HL-60/S4 treated with retinoic acid at 250 ng/mL for 4 days and 3 days (cell line): ENCODE measurements around the gene PKNOX1.
"Not testable (repeated sequence)": the region's sequence is repeated elsewhere in the genome, so short reads cannot be mapped to it uniquely, and the experiment has no call there.

Source experiments
- in situ Hi-C: fragments of 300-500 bp; cut with MboI; formaldehyde crosslinking; loops from 2 replicates; pipeline ENCODE4 v1.7.0; 2022; ENCODE audit warnings: low sequenced_read_pairs

PKNOX1 gene

DNA sequence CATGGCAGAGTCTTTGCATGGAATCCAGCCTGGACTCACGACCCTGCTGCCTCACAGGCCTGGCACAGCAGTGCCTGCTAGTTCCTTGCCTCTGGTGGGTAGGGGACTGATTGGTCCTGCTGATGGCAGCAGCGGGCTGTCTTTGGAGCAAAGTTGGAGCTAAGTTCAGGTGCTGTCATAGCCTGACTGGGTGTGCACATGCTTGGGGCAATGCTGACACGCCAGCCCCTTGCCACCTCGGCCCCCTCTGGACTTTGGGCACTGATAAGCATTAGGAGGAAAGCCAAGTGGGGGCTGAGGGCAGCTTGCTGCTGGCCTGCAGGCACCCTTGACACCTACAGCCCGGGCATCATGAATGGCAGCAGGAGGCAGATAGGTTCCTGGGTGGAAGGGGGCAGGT lies 67.8 kb downstream of the PKNOX1 start:
- in situ Hi-C loops = not testable (repeated sequence)

DNA sequence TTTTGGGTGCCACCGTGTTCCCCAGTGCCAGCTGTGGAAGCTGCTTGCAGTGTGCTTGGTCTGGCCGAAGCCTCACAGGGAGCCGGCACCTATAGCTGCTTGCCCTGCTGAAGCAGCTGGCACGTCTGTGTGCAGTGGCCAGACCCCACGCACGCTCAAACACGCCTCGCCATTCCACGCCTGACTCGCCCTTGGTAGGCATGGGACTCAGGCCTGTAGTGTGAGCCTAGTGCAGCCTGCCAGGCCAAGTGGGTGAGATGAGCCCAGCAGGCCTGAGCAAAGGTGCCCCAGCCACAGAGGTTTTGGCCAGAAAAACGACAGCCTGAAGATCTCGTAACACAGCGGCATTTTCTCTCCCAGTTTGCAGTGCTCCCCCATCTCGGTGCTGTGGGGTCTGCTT lies 68.9 kb downstream of the PKNOX1 start:
- in situ Hi-C loops = not testable (repeated sequence)

GRCh38 chr21:43044547-43044946 lies 70.2 kb downstream of the PKNOX1 start:
- in situ Hi-C loops = not testable (repeated sequence)

DNA sequence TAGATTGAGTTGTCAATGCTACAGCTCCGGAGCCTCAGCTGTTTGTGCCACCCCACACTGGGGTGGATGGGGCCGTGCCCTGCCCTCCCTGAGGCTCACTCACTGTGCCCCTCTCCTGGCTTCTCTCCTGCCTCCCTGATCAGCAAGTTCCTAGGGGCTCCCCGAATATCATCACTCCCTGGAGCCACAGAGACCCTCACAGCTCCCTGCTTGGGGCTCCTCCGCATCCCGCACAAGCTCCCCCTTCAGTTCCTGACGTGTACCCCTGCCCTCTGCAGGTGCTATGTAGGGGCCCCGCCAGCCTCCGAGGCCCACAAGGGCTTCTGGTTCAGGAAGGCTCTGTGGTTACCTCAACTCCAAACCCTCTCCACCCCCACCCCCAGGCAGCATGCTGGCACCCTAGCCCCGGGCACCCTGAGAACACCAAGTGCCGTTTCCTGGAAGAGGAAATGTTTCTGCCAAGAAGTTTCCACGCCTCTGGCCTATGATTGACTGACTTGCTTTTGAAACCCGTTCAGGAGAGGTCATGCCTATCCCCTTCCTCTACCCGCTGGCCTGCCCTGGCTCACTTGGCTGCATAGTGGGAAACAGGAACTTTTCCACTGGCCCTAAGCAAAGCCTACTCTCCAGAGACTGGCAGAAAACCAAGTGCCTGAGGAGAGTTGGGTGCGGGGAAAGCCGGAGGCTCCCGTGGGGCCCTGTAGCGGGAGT lies 71.0 kb downstream of the PKNOX1 start:
- in situ Hi-C loops = not testable (repeated sequence)

DNA sequence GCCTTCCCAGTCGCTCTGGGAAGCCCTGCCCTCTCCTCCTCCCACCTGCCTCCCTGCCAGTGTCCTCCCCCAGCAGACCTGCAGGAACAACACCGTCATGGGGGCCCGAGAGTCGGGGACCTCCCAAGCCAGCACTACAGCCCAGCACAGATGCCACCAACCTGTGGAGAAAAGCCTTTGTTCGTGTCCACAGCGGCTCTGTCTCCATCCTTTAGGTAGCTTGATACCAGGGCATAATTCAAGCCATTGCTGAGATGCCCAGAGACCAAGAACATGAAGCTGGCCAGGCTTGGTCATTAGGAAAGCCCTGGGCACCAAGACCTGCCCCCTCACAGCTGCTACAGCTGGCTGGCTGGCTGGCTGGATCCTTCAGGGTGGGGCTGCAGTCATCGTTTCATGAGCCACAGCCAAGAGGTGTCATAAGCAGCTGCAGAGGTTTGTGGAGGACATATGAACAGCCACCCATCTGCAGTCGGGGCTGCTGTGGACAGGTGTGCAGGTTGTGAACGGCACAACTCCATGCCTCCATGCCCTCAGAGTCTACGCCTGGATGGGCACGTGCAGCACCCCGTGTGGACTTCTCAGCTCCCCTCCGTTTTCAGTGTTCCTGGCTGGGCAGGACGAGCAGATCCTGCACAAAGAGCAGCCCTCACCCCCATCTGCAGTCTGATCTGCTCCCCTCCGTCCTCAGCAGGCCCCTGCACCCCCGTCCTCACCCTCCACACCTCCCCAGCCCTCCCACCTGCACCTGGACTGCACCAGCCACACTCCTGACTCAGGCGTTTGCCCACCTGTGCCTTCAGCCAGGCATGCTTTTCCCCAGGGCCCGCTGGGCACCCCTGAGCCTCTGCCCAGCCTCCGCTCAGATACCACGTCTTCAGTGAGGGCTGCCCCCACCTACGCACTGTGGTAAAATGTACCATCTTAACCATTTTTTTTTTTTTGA lies 71.8 kb downstream of the PKNOX1 start:
- in situ Hi-C loops = not testable (repeated sequence)

- in situ Hi-C loops = not testable (repeated sequence)
These were observed 78.8 kb downstream of the PKNOX1 start for GRCh38 chr21:43053112-43053511.

- in situ Hi-C loops = not testable (repeated sequence)
These were observed 88.7 kb downstream of the PKNOX1 start for GRCh38 chr21:43062955-43063664.

DNA sequence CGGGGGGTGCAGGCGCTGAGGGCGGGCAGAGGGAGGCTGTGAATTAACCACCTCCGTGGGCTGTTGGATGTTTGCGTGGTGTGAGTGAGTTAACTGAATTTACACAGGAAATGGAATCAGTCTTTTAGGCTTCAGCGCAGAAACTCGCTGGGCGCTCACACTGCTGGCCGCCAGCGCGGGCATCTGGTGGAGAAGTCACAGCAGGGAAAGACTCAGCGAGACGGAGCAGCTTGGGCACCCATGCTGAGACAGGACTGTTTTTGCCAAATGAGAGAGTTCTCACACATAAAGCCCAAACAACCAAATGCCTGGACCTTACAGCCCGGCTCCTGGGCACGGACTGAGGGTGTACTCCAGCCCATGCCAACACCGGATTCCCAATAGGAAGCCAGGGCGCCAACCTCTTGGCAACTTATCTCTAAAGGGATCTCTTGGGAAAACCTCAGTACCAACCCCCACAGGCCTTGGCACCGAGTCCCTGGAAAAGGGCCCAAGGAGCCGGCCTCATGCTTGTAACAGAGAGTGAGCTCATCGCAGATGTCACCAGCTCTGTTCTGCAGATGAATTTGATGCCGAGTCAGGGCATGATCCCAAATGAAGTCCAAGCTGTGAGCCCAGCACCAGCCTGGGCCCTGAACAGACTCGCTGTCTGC lies 90.0 kb downstream of the PKNOX1 start:
- in situ Hi-C loops = not testable (repeated sequence)

DNA sequence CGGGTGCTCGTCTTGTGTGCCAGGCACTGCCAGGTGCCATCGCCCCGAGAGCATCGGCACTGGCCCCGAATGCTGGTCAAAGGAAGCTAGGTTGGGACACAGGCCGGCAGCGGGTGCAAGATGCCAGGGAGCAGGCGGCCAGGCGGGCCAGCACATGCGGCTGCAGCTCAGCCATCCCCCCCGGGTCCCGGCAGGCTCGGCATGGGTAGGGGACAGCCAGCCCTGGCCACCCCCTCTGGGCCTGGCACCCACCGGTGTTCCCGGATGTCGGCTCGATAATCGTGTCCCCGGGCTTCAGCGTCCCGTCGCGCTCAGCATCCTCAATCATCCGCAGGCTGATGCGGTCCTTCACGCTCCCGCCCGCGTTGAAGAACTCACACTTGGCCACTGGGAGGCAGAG lies 91.6 kb downstream of the PKNOX1 start:
- in situ Hi-C loops = not testable (repeated sequence)

DNA sequence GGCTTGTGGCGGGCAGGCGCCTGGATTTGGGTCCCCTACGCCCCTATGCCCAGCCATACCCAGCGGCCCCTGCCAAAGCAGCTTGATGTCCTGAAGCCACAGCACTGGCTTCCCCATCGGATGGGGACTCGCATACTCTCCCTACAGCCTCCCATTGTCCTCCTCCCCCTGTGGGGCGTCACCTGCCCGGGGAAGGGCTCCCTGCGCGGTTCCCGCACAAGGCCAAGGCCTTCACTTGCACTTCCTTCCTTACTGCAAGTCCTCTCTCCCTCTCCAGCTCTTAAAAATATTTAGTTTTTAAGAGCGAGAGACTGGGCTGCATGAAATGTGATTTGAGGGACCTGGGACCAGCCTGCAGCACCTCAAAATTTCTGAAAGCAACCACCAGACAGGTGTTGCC lies 92.3 kb downstream of the PKNOX1 start:
- in situ Hi-C loops = not testable (repeated sequence)

DNA sequence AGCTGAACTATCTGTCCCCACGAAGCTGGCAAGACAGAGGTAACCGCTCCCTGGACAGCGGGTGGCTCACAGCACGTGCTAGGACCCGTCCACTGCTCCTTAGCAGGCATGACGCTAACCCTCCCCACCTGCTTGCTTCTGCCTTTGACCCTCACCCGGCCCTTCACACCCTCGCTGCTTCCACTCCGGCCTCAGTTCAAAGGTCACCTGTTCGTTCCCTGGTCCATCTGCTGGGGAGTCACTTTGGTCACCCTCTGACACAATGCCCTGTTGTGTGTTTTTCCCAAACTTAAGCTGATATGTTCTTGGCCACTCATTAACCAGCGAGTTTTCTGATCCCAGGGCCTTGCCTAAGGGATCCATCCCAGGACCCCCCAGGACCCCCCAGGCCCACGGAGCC lies 93.7 kb downstream of the PKNOX1 start:
- in situ Hi-C loops = not testable (repeated sequence)

DNA sequence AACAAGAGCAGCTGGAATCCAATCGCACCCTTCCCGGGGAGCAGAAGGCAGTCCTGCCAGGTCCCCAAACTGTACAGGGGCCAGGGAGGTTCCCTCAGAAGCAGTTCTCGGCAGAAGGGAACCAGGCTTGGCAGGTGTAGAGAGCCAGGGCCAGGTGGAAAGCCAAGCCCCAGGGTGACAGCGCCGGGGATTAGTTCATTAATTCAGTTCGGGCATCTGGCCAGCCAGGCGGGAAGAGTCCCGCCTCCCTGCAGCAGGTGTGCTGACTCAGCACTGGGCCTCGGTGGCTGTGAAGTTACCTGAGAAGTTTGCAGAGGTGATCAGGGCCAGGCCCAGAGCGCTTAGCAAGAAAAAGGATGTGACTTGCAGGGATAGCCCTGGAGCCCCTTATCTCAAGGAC lies 95.3 kb downstream of the PKNOX1 start:
- in situ Hi-C loops = not testable (repeated sequence)

GRCh38 chr21:43072742-43073141 lies 98.4 kb downstream of the PKNOX1 start:
- in situ Hi-C loops = not testable (repeated sequence)

DNA sequence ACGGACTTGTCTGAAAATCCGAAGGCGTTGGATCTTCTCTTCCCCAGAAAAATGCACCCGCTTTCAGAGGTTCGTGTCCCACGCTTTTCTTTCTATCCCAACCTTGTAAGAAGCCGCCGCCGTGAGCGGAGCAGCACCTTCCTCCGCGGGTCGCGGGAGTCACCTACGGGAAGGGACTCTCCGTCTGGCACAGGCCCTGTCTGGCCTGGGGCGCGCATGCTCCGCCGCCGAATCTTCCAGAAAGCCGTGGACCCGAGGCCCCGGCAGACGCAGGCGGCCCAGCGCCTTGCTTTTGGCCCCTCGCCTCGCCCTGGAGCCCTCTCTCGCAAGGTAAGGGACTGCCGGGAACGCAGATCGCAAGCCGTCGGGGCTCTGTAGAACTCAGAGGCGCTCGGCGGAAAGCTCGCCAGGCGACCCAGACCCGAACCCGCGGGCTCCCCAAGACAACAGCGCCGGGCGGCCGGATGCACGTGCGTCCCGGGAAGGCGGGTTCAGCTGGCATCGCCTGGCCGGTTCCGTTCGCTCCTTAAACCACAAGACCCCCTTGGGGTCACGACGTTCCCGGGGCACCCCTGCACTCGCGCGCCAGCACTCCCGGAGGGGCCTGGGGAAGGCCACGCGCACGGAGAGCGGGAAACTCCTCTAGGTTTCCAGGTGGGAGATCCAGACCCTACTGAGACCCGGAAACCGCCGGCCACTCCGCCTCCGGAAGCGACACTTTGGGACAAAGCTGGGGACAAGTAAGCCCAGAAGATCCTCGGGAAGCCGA lies 100.2 kb downstream of the PKNOX1 start:
- in situ Hi-C loops = not testable (repeated sequence)

- in situ Hi-C loops = not testable (repeated sequence)
These were observed 101.0 kb downstream of the PKNOX1 start, which contains the start of gene CBS for GRCh38 chr21:43075170-43076022. Gene CBS (minus strand): TSS chr21:43075835. CDS start chr21:43072193, 3,642 bp downstream.

DNA sequence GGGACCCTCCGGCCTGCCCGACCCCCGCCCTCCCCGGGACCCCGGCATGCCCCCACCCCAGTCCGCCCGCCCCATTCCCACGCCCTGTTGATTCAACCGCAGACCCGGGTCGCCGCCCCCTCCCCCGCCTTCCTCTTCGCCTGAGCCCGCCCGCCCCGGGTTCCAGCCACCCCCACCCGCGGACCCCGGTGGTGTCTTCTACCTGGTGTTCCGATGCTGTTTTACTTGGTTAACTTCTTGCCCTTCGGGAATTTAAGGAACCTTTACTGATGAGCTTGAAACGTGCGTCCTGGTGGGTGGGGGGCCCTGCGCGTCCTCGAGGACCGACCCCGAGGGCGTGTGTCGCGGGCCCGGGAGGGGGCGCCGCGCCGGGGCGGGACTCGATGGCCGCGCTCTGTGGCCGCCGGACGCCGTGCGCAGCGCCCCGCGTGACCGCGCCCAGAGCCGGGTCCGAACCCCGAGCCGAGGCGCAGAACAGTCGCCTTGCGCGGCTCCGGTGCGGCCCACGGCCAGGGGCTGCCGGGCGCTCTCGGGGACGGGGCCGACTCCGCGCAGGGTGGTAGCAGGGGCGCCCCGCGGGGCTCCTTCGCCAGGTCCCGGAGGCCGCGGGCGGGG lies 101.8 kb downstream of the PKNOX1 start:
- in situ Hi-C loops = not testable (repeated sequence)

DNA sequence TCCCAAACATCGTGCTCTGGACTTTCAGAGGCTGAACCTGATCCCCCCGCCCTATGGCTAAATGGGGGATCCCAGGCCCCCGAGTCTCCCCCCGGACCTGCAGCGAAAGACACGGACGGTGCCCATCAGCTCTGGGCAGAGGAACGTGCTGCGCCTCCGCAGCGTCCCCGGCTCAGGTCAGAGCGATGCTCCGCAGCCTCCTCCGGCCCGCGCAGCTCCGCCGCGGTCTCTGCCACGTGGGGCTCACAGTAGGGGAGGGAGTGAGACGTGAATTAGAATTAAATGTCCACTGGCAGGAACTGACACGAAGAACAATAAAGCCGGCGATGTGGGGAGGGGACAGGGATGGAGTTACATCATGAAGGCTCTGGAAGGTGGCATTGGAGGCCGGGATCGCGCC lies 102.3 kb downstream of the PKNOX1 start:
- in situ Hi-C loops = not testable (repeated sequence)

DNA sequence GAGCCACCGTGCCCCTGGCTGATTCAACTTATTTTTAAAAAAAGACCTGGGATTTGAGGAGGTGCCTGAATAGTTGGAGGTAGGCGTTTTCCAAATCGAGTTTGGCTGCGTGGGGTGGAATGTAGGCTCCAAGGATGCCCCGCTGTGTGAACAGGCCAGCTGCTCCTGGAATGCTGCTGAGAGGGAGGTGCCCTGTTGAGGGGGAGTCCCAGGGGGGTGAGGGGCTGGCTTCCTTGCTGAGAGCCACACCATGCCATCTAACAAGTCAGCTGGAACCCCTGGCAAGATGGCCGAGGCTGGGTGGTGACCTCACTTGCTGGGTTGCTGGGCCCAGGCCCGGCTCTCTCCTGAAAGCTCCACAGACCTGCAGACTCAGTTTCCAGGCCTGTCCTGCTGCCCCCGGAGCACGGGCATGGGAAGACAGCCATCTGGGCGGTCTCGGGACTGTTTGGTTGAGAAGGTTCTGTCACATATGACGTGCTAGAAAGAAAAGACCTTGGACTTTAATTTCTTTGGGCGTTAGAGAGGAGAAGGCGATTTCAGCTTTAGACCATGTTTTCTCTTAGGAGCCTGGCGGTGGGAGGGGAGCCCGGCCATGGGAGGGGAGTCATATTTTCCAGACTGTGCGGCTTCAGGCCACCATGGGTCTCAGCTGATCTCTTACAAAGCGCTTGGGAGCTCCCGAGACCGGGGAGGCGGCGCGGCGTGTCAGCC lies 108.4 kb downstream of the PKNOX1 start:
- in situ Hi-C loops = not testable (repeated sequence)
